Skeletal muscle satellite cell (primary cell): Measurements from ENCODE around the gene JOSD2.

ENCODE experiments used
- H3K27me3 ChIP-seq: 2 replicates; pipeline ENCODE4 v1.7.0; 2013; ENCODE audit warnings: low read length; ENCODE audit not compliant: control insufficient read depth, insufficient read depth
- H3K36me3 ChIP-seq: 2 replicates; pipeline ENCODE4 v1.7.0; 2013; ENCODE audit warnings: mild to moderate bottlenecking, control low read depth, low read length; ENCODE audit not compliant: insufficient read depth
- H3K4me1 ChIP-seq: 2 replicates; pipeline ENCODE4 v1.7.0; 2013; ENCODE audit warnings: low read length; ENCODE audit not compliant: control insufficient read depth, insufficient read depth
- H3K4me2 ChIP-seq: 2 replicates; pipeline ENCODE4 v1.7.0; 2013; ENCODE audit warnings: mild to moderate bottlenecking, low read length
- H3K4me3 ChIP-seq: 2 replicates; pipeline ENCODE4 v1.7.0; 2013; ENCODE audit warnings: low read length
- H3K9ac ChIP-seq: 2 replicates; pipeline ENCODE4 v1.7.0; 2013; ENCODE audit warnings: mild to moderate bottlenecking, low read depth, low read length, moderate library complexity
- H3K9me3 ChIP-seq: replicated peaks from 2 replicates; pipeline ENCODE4 v1.7.0; 2013; ENCODE audit warnings: mild to moderate bottlenecking, control low read depth, low read length

Gene JOSD2

DNA sequence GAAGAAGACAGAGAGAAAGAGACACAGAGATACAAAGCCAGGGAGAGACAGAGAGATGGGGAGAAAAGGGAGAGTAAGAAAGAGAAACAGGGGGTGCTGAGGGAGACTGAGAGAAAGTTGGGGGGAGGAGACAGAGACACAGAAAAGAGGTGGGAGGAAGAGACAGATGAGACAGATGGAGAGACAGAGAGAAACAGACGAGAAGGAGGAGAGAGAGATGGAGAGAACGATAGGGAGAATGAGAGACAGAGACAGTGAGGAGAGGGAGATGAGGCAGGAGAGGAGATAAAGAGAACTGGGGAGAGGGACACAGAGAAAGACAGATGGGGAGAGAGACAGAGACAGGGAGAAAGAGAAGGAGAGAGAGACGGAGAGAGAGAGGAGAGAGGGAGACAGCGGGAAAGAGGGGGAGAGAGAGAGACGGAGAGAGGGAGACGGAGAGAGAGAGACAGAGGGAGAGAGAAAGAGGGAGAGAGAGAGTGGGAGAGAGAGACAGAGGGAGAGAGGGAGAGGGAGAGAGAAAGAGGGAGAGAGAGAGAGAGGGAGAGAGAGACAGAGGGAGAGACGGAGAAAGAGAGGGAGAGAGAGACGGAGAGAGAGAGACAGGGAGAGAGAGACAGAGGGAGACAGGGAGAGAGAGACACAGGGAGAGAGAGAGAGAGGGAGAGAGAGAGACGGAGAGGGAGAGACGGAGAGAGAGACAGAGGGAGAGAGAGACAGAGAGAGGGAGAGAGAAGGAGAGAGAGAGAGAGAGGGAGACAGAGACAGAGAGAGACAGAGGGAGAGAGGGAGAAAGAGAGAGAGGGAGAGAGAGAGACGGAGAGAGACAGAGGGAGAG is 12.6 kb downstream of the JOSD2 start:
- no peaks in the 10 kb centered on the region for H3K9me3 ChIP-seq
- H3K36me3 ChIP-seq, result no peaks in the 10 kb centered on the region
- H3K9ac ChIP-seq, result no peak overlapping the region
- peaks cover 60% of the 10 kb centered on the region for H3K27me3 ChIP-seq
- H3K4me1 ChIP-seq, result no peaks in the 10 kb centered on the region
- no peak overlapping the region for H3K4me2 ChIP-seq
- H3K4me3 ChIP-seq, result no peak overlapping the region

GRCh38 chr19:50497022-50497405 is 14.0 kb downstream of the JOSD2 start:
- no peak overlapping the region for H3K4me2 ChIP-seq
- H3K4me1 ChIP-seq, result no peaks in the 10 kb centered on the region
- no peaks in the 10 kb centered on the region for H3K9me3 ChIP-seq
- H3K9ac ChIP-seq, result no peak overlapping the region
- H3K4me3 ChIP-seq, result no peak overlapping the region
- H3K27me3 ChIP-seq, result peaks cover 69% of the 10 kb centered on the region
- no peaks in the 10 kb centered on the region for H3K36me3 ChIP-seq

GRCh38 chr19:50496189-50497021 is 14.6 kb downstream of the JOSD2 start:
- H3K9ac ChIP-seq, result no peak overlapping the region
- H3K9me3 ChIP-seq, result no peaks in the 10 kb centered on the region
- H3K4me3 ChIP-seq, result no peak overlapping the region
- peaks cover 72% of the 10 kb centered on the region for H3K27me3 ChIP-seq
- H3K4me2 ChIP-seq, result no peak overlapping the region
- no peaks in the 10 kb centered on the region for H3K36me3 ChIP-seq
- H3K4me1 ChIP-seq, result no peaks in the 10 kb centered on the region

- H3K36me3 ChIP-seq, result no peaks in the 10 kb centered on the region
- no peak overlapping the region for H3K4me3 ChIP-seq
- no peak overlapping the region for H3K4me2 ChIP-seq
- H3K9me3 ChIP-seq, result no peaks in the 10 kb centered on the region
- no peak overlapping the region for H3K9ac ChIP-seq
- H3K27me3 ChIP-seq, result peaks cover 69% of the 10 kb centered on the region
- H3K4me1 ChIP-seq, result no peaks in the 10 kb centered on the region
Measured at GRCh38 chr19:50495020-50495531, 15.9 kb downstream of the JOSD2 start.

DNA sequence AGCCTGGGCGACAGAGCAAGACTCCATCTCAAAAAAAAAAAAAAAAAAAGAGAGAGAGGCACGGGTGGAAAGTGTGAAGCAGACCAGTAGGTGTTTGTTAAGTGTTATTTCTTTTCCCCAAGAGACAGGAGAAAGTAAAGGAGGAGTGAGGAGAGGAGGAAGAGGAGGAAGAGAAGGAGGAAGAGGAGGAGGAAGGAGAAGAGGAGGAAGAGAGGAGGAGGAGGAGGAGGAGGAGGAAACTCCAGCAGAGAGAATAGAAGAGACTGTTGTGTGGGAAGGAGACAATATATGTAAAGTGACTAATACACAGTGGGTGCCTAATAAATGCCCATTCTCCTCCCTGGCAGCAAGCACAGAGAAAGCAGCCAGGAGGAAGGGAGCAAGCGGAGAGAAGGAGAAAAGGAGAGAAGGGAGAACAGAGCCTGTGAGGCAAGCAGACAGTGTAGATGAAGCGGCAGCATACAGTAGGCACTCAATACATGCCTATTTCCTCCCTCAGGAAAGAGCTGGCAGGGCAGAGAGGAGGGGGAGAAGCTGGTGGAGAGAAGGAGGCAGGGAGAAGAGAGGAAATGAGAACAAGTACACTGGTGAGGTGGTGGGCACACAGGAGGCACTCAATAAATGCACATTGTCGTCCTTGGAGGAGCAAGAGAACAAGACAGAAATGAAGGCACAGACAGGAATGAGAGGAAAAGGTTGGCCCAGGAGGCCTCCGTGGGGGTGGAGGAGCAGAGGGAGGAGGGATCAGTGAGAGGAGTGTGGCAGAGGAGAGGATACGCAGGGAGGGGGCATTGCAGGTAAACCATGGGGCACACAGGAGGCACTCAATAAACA is 16.6 kb downstream of the JOSD2 start:
- H3K9me3 ChIP-seq, result no peaks in the 10 kb centered on the region
- no peak overlapping the region for H3K4me3 ChIP-seq
- H3K9ac ChIP-seq, result no peak overlapping the region
- no peaks in the 10 kb centered on the region for H3K4me1 ChIP-seq
- H3K36me3 ChIP-seq, result no peaks in the 10 kb centered on the region
- H3K27me3 ChIP-seq, result peaks cover 69% of the 10 kb centered on the region
- no peak overlapping the region for H3K4me2 ChIP-seq

DNA sequence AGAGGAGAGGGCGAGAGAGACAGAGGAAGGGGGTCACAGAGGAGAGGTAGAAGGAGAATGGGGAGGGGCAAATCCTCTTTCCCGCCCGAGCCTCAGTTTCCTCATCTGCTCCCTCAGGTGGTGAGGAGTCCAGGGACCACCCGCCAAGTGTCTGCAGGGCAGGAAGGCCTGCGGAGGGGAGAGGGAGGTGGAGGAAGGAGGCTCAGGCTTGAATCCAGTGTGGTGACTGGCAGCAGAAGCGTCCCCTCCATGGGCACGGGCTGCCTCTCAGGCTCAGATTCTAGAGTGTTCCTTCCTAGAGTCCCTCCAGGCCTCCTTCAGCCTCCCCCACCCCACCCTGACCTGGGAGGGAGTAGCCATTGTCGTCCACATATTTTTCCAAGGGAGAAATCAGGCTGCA is 17.8 kb downstream of the JOSD2 start:
- Histone ChIP-seq H3K27me3 (peaks cover 71% of the 10 kb centered on the region), H3K4me1 (no peaks in the 10 kb centered on the region), H3K4me3 (no peak overlapping the region), H3K4me2 (no peak overlapping the region), H3K9ac (no peak overlapping the region), H3K36me3 (no peaks in the 10 kb centered on the region), H3K9me3 (no peaks in the 10 kb centered on the region)

DNA sequence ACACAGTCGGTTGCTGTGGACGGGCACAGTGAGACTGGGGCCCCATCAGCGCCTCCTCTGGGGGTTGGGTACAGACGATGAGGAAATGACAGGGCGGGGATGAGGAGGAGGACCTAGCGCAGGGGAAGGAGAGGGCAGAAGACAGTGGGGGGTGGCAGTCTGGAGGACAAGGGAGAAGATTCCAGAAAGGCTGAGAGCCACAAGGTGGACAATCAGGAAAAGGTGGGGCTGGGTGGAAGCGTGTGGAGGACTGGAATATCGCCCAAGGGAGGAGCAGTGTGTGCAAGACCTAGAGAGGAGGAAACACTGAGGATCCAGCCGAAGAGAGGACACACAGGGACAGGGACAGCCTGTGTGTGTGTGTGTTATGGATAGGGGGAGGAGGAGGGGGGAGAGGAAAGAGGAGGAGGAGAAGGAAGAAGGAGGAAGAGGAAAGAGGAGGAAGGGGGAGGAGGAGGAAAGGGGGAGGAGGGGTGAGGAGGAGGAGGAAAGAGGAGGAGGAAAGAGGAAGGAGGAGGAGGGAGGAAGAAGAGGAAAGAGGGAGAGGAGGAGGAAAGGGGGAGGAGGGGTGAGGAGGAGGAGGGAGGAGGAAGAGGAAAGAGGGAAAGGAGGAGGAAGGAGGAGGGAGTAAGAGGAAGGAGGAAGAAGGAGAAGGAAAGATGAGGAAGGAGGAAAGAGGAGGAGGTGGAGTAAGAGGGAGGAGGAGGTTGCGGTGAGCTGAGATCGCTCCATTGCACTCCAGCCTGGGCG is 18.5 kb downstream of the JOSD2 start:
- H3K4me1 ChIP-seq, result no peaks in the 10 kb centered on the region
- H3K9me3 ChIP-seq, result no peaks in the 10 kb centered on the region
- peaks cover 68% of the 10 kb centered on the region for H3K27me3 ChIP-seq
- no peak overlapping the region for H3K4me2 ChIP-seq
- H3K36me3 ChIP-seq, result no peaks in the 10 kb centered on the region
- no peak overlapping the region for H3K4me3 ChIP-seq
- H3K9ac ChIP-seq, result no peak overlapping the region

GRCh38 chr19:50490991-50491472 is 20.0 kb downstream of the JOSD2 start:
- peaks cover 68% of the 10 kb centered on the region for H3K27me3 ChIP-seq

GRCh38 chr19:50490411-50490811 is 20.6 kb downstream of the JOSD2 start:
- Histone ChIP-seq H3K36me3 (no peaks in the 10 kb centered on the region), H3K27me3 (peaks cover 67% of the 10 kb centered on the region), H3K4me1 (no peaks in the 10 kb centered on the region), H3K9ac (no peak overlapping the region), H3K4me3 (no peak overlapping the region), H3K9me3 (no peaks in the 10 kb centered on the region), H3K4me2 (no peak overlapping the region)

More at GRCh38 chr19:50490991-50491472, 20.0 kb downstream of the JOSD2 start:
- H3K4me2 ChIP-seq, result no peak overlapping the region
- no peak overlapping the region for H3K9ac ChIP-seq
- no peaks in the 10 kb centered on the region for H3K36me3 ChIP-seq
- no peak overlapping the region for H3K4me3 ChIP-seq
- no peaks in the 10 kb centered on the region for H3K9me3 ChIP-seq
- no peaks in the 10 kb centered on the region for H3K4me1 ChIP-seq

GRCh38 chr19:50489461-50490011 is 21.5 kb downstream of the JOSD2 start:
- Histone ChIP-seq H3K36me3 (no peaks in the 10 kb centered on the region), H3K4me2 (no peak overlapping the region), H3K9ac (no peak overlapping the region), H3K4me1 (no peaks in the 10 kb centered on the region), H3K4me3 (no peak overlapping the region), H3K27me3 (peaks cover 58% of the 10 kb centered on the region), H3K9me3 (no peaks in the 10 kb centered on the region)
